MG63 (cell line): ENCODE data around the gene INTS4. TPM values are rescaled to one million over a fixed set of nuclear protein-coding genes. Genes with fewer than 3 reads are reported as not detected.
"Not testable (repeated sequence)": the region's sequence is repeated elsewhere in the genome, so short reads cannot be mapped to it uniquely, and the experiment has no call there.

Source experiments
- DNase-seq: peaks from one replicate; pipeline ENCODE4 v3.0.0-alpha.2; 2020
- H3K27me3 ChIP-seq: fragments of 250-450 bp; sonication (Bioruptor Pico); 2 replicates; pipeline ENCODE4 v1.5.1; 2020; ENCODE audit warnings: mild to moderate bottlenecking, moderate library complexity
- H3K36me3 ChIP-seq: fragments of 250-450 bp; sonication (Bioruptor Pico); 2 replicates; pipeline ENCODE4 v1.5.1; 2020; ENCODE audit warnings: mild to moderate bottlenecking, moderate library complexity
- H3K4me3 ChIP-seq: fragments of 250-450 bp; sonication (Bioruptor Pico); 2 replicates; pipeline ENCODE4 v1.5.1; 2020; ENCODE audit warnings: mild to moderate bottlenecking, moderate library complexity
- H3K9me3 ChIP-seq: fragments of 250-450 bp; sonication (Bioruptor Pico); 2 replicates; pipeline ENCODE4 v1.5.1; 2020; ENCODE audit warnings: mild to moderate bottlenecking, moderate library complexity
- total RNA-seq: library from RNA; depleted of rRNA; stranded (reverse); fragments of >200 nt; shearing (Covaris generic); gene quantifications from 2 replicates; pipeline ENCODE4 v1.2.3, GENCODE V29; 2014; ENCODE audit warnings: low replicate concordance; rRNA removed

Gene INTS4
- total RNA-seq: 11.0 and 11.3 TPM in 2 replicates

GRCh38 chr11:77994434-77995362 lies at the start of gene INTS4:
Gene INTS4 (minus strand): TSS chr11:77994668. CDS start chr11:77994643, 25 bp downstream.
- Histone ChIP-seq H3K27me3 (no peaks in the 10 kb centered on the region), H3K36me3 (no peaks in the 10 kb centered on the region; the same call in 1 of the 2 replicates), H3K4me3 (peak within 1 kb of the TSS; percentile 77), H3K9me3 (no peaks in the 10 kb centered on the region)
- DNase-seq: peak; percentile 99

- no peak for DNase-seq
- Histone ChIP-seq H3K4me3 (no peak overlapping the region), H3K9me3 (no peaks in the 10 kb centered on the region), H3K27me3 (no peaks in the 10 kb centered on the region), H3K36me3 (no peaks in the 10 kb centered on the region)
Observed at GRCh38 chr11:78041843-78042440, 47.5 kb upstream of the INTS4 start.

- not testable (repeated sequence) for H3K9me3 ChIP-seq, H3K27me3 ChIP-seq, H3K36me3 ChIP-seq, H3K4me3 ChIP-seq, DNase-seq
Observed at GRCh38 chr11:78041380-78041719, 46.9 kb upstream of the INTS4 start.

- H3K9me3 ChIP-seq: no peaks in the 10 kb centered on the region
- H3K36me3 ChIP-seq: no peaks in the 10 kb centered on the region
- H3K27me3 ChIP-seq: no peaks in the 10 kb centered on the region
- H3K4me3 ChIP-seq: no peak overlapping the region
- peak; percentile 62 for DNase-seq
Observed at GRCh38 chr11:78040691-78041379, 46.4 kb upstream of the INTS4 start.

DNA sequence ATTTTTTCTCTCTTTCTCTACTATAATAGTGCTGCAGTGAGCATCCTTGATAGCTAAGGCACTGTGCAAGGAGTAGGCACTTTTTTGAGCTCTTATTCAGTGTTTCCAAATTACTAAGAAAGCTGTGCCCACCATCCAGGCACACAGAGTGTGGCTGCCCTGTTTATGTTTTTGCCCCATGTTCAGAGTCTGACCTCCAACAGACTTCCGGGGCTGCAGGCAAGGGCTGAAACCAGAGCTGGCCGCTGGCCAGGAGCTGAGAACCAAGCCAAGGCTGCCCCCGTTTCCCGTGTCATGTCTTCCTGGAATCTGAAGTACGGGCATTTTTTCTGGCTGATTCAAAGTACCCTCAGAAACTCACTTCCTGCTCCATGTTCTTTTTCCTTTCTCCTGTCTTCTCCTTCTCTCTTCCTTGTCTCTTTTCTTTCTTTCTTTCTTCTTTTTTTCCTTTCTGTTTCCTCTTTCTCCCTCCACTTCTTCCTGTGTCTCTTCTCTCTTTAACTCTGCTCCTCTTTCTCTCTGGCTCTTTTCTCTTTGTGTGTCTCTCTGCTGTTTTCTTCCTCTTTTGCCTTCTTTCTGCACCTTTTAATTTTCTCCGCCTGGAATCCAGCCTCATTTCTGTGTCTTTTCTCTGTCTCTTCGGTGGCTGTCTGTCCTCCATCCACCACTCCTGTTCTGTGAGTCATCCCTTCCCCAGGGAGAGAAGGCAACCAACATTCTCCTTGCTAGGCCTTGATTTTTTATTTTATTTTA lies 45.6 kb upstream of the INTS4 start:
- Histone ChIP-seq H3K9me3 (no peaks in the 10 kb centered on the region), H3K27me3 (no peaks in the 10 kb centered on the region), H3K36me3 (no peaks in the 10 kb centered on the region), H3K4me3 (peak overlapping the region; percentile 18)
- peak; percentile 90 for DNase-seq

- DNase-seq: no peak
- no peaks in the 10 kb centered on the region for H3K9me3 ChIP-seq
- no peak overlapping the region for H3K4me3 ChIP-seq
- H3K27me3 ChIP-seq: no peaks in the 10 kb centered on the region
- H3K36me3 ChIP-seq: no peaks in the 10 kb centered on the region
Observed at GRCh38 chr11:78039391-78039918, 45.0 kb upstream of the INTS4 start.

- DNase-seq: no peak
- Histone ChIP-seq H3K36me3 (no peaks in the 10 kb centered on the region), H3K27me3 (no peaks in the 10 kb centered on the region), H3K9me3 (no peaks in the 10 kb centered on the region), H3K4me3 (no peak overlapping the region)
Observed at GRCh38 chr11:78038697-78039313, 44.3 kb upstream of the INTS4 start.

- Histone ChIP-seq H3K9me3 (no peaks in the 10 kb centered on the region), H3K36me3 (no peaks in the 10 kb centered on the region), H3K27me3 (no peaks in the 10 kb centered on the region), H3K4me3 (no peak overlapping the region)
- no peak for DNase-seq
Observed at GRCh38 chr11:78037825-78038620, 43.6 kb upstream of the INTS4 start.

DNA sequence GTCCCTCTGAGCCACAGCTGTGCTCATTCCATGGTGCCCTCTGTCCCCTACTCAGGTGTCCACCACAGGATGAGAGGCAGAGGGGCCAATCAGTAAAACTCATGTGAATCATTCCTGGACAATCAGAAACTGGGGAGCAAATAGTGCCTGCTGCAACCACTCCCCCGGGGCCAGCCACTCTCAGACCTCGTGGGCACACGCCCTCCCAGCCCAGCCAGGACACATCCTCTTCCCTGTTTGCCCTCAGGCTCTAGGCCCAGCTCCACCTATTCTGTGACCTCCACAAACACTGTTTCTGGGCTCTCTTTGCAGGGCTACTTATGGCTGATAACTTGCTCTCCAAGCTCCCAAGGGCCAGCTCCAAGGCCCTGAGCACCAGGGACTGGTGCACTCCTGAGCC lies 42.6 kb upstream of the INTS4 start:
- no peaks in the 10 kb centered on the region for H3K27me3 ChIP-seq
- H3K9me3 ChIP-seq: no peaks in the 10 kb centered on the region
- no peak overlapping the region for H3K4me3 ChIP-seq
- no peaks in the 10 kb centered on the region for H3K36me3 ChIP-seq
- no peak for DNase-seq

- no peak for DNase-seq
- Histone ChIP-seq H3K4me3 (no peak overlapping the region), H3K9me3 (no peaks in the 10 kb centered on the region), H3K36me3 (no peaks in the 10 kb centered on the region), H3K27me3 (no peaks in the 10 kb centered on the region)
Observed at GRCh38 chr11:78036313-78036712, 41.8 kb upstream of the INTS4 start.

DNA sequence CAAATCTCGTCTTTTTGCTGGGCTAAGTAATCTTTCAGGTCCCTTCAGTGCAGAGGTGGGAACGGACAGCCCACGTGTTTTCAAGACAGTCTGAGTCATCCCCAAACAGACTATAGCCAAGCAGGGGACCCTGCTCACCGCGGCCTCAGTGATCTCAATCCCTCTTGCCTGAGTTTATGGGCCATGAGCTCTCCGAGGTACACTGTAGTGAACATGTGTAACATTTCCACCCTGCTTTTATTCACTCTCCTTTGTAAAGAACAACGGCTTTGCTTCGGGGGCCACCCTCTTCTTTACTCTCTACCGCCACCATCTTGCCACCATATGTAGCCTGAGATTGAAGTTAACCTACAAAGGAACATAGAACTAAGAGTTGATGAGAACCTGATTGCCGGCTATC lies 40.2 kb upstream of the INTS4 start:
- Histone ChIP-seq H3K9me3 (no peaks in the 10 kb centered on the region), H3K4me3 (no peak overlapping the region), H3K36me3 (no peaks in the 10 kb centered on the region), H3K27me3 (no peaks in the 10 kb centered on the region)
- no peak for DNase-seq

- H3K27me3 ChIP-seq: no peaks in the 10 kb centered on the region
Observed at GRCh38 chr11:78033040-78033439, 38.6 kb upstream of the INTS4 start.

GRCh38 chr11:78032090-78032489 lies 37.6 kb upstream of the INTS4 start:
- no peaks in the 10 kb centered on the region for H3K27me3 ChIP-seq
- H3K9me3 ChIP-seq: no peaks in the 10 kb centered on the region
- DNase-seq: no peak
- no peaks in the 10 kb centered on the region for H3K36me3 ChIP-seq
- no peak overlapping the region for H3K4me3 ChIP-seq

More at GRCh38 chr11:78033040-78033439, 38.6 kb upstream of the INTS4 start:
- Histone ChIP-seq H3K9me3 (no peaks in the 10 kb centered on the region), H3K36me3 (no peaks in the 10 kb centered on the region), H3K4me3 (no peak overlapping the region)
- no peak for DNase-seq

DNA sequence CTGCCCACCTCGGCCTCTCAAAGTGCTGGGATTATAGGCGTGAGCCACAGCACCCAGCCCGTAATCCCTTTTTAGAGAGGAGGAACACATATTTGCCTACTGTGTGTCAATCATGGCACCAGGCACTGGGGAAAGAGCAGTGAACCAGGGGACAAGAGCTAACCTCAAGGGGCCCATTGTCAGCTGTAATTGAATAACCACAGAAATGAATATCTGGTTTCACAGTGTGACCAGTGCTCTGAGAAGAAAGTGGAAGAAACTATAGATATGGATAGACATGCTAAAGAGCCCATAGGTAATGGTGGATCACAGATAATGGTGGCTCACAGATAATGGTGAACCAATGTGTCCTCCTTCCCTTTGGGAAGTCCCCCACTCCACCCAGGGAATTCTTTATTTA lies 37.2 kb upstream of the INTS4 start:
- H3K9me3 ChIP-seq: no peaks in the 10 kb centered on the region
- no peaks in the 10 kb centered on the region for H3K36me3 ChIP-seq
- H3K4me3 ChIP-seq: no peak overlapping the region
- H3K27me3 ChIP-seq: no peaks in the 10 kb centered on the region
- DNase-seq: no peak
